ENCODE data around the gene OXLD1. TPM values are rescaled to one million over a fixed set of nuclear protein-coding genes. Genes with fewer than 3 reads are reported as not detected.

OXLD1 gene
- total and polyA plus RNA-seq, 10 of the 15 experiments (the other 5 are each of a cell fraction or from before 2014, with no cell fraction given) = 4.6 to 89.5 (median 39.8) TPM

DNA sequence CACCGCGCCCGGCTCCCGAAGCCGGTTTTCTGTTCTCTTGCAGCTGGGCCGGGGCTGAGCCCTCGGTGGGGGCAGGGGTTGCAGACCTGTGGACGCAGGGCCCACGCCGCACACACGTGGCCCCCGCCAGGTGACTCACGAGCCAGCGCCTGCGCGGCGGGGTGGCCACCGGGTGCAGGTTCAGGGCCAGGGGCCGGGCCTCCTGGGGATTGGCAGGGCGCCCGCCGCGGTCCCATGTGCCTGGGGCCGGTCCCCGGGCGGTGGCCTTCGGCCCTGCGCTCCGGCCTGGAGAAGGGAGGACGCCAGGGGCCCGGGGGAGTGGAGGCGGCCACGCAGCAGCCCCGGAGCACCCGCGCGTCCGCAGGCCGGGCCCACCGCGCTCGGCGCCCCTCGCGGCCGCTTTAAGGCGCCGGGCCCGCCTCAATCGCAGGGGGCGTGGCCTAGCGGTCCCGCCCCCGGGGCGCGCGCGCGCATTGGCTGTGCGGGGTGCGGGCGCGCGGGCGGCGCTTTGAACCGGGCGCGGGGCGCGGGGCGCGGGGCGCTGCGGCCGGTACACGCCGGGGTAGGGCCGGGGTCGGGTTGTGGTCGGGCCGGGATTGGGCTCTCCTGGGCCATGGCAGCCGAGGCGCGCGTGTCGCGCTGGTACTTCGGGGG, 45.5 kb upstream of the OXLD1 start, which contains the start of gene SLC25A10 (continued):
- TF ChIP-seq HDAC2 (IDR thresholded peaks at IDR 0.05) = no peak
- peak; percentile 34; the same call in 1 of the 2 replicates for TF ChIP-seq CHD2 (IDR thresholded peaks at IDR 0.05; ENCODE audit: borderline replicate concordance, low read depth, low read length)
- peak; percentile 79; the same call in 1 of the 2 replicates for TF ChIP-seq LARP7 (IDR thresholded peaks at IDR 0.05)
- no peak for TF ChIP-seq CEBPB (IDR thresholded peaks at IDR 0.05; ENCODE audit: borderline replicate concordance in 1 of 2, low read depth in 2 of 2, low read length in 2 of 2)
- no peak for TF ChIP-seq POU2F2 (IDR thresholded peaks at IDR 0.05; ENCODE audit: borderline replicate concordance, low read depth, low read length)
- no peak for TF ChIP-seq POLR2AphosphoS5 (IDR thresholded peaks at IDR 0.05; ENCODE audit: low read length)
- no peak for TF ChIP-seq CBX3 (IDR thresholded peaks at IDR 0.05; ENCODE audit: borderline replicate concordance, low read depth)
- TF ChIP-seq ZNF217 (IDR thresholded peaks at IDR 0.05) = no peak
- no peak for TF ChIP-seq HDGF (IDR thresholded peaks at IDR 0.05)
- TF ChIP-seq ZNF622 (IDR thresholded peaks at IDR 0.05) = no peak
- no peak for TF ChIP-seq EP300 (IDR thresholded peaks at IDR 0.05; ENCODE audit: borderline replicate concordance in 1 of 2, control insufficient read depth in 1 of 2, low read depth in 2 of 2, low read length in 2 of 2)
- TF ChIP-seq SREBF1 (IDR thresholded peaks at IDR 0.05; ENCODE audit: low read length) = no peak
- TF ChIP-seq YY1 (IDR thresholded peaks at IDR 0.05; ENCODE audit: low read depth, low read length) = peak; percentile 27
- TF ChIP-seq ZBTB33 (IDR thresholded peaks at IDR 0.05) = no peak
- no peak for TF ChIP-seq MTA2 (IDR thresholded peaks at IDR 0.05; ENCODE audit: low read depth)
- peak; percentile 93 for TF ChIP-seq MXI1 (IDR thresholded peaks at IDR 0.05; ENCODE audit: low read depth, low read length)
- TF ChIP-seq POLR2AphosphoS2 (IDR thresholded peaks at IDR 0.05; ENCODE audit: low read depth, low read length) = no peak
- TF ChIP-seq MYC (IDR thresholded peaks at IDR 0.05; ENCODE audit: insufficient read depth, insufficient read length, insufficient replicate concordance, low read length, severe bottlenecking) = no peak
- no peak for TF ChIP-seq RUNX3 (IDR thresholded peaks at IDR 0.05; ENCODE audit: low read length)
- no peak for TF ChIP-seq BRCA1 (IDR thresholded peaks at IDR 0.05; ENCODE audit: low read depth, low read length)
- no peak for TF ChIP-seq REST (IDR thresholded peaks at IDR 0.05; ENCODE audit: low read depth, low read length)
- peak; percentile 63 for TF ChIP-seq NRF1 (conservative IDR thresholded peaks at IDR 0.05; ENCODE audit: low read depth, low read length)

All from GM12878 (cell line).